Measurements from ENCODE around the gene SNORC. TPM values are rescaled to one million over a fixed set of nuclear protein-coding genes. Genes with fewer than 3 reads are reported as not detected.
A peak's percentile ranks its signal among the peaks of the same experiment; 100 is the strongest.

The SNORC gene
- total and polyA plus RNA-seq, 10 of the 15 experiments (the other 5 are each of a cell fraction or from before 2014, with no cell fraction given): 0.04 to 0.74 (median 0.45) TPM; not detected in 4

- no peak for TF ChIP-seq BCLAF1 (IDR thresholded peaks at IDR 0.05)
- no peak for TF ChIP-seq CHD1 (IDR thresholded peaks at IDR 0.05; ENCODE audit: low read depth, low read length)
- TF ChIP-seq TCF12 (IDR thresholded peaks at IDR 0.05; ENCODE audit: low read depth, low read length): peak; percentile 71; the same call in 1 of the 2 replicates
- TF ChIP-seq FOXM1 (IDR thresholded peaks at IDR 0.05; ENCODE audit: low read depth, low read length): no peak
- peak; percentile 22; the same call in 1 of the 2 replicates for TF ChIP-seq PKNOX1 (IDR thresholded peaks at IDR 0.05)
- TF ChIP-seq NFIC (IDR thresholded peaks at IDR 0.05; ENCODE audit: low read depth, low read length): 0 out of 2 replicates have a peak, but pooled peaks have one; percentile 36
- TF ChIP-seq POLR2AphosphoS2 (IDR thresholded peaks at IDR 0.05; ENCODE audit: low read depth, low read length): no peak
- TF ChIP-seq E2F4 (IDR thresholded peaks at IDR 0.05; ENCODE audit: low read depth, low read length): no peak
- 0 out of 2 replicates have a peak, but pooled peaks have one; percentile 51 for TF ChIP-seq NBN (IDR thresholded peaks at IDR 0.05)
- TF ChIP-seq WRNIP1 (IDR thresholded peaks at IDR 0.05; ENCODE audit: borderline replicate concordance, low read depth, low read length): no peak
- TF ChIP-seq ZNF687 (IDR thresholded peaks at IDR 0.05): peak; percentile 44
- no peak for TF ChIP-seq IRF5 (IDR thresholded peaks at IDR 0.05; ENCODE audit: borderline replicate concordance)
- TF ChIP-seq SMC3 (IDR thresholded peaks at IDR 0.05; ENCODE audit: borderline replicate concordance, low read length): no peak
- TF ChIP-seq ZBTB33 (IDR thresholded peaks at IDR 0.05): no peak
- TF ChIP-seq MTA2 (IDR thresholded peaks at IDR 0.05; ENCODE audit: low read depth): peak; percentile 48
- no peak for TF ChIP-seq USF2 (IDR thresholded peaks at IDR 0.05; ENCODE audit: borderline replicate concordance, low read depth, low read length)
Observed at GRCh38 chr2:232838406-232838874, 31.6 kb upstream of the SNORC start (continued).

Data from GM12878 (cell line).